GM12801 (cell line): ENCODE measurements around the gene DEAF1.

Source experiments
- TF ChIP-seq, protein P1 (sequence below): IDR thresholded peaks from one replicate; pipeline ENCODE4 v1.5.1; 2011; ENCODE audit warnings: control low read depth; ENCODE audit not compliant: insufficient read length; ENCODE audit errors: extremely low read depth

DEAF1 gene

DNA sequence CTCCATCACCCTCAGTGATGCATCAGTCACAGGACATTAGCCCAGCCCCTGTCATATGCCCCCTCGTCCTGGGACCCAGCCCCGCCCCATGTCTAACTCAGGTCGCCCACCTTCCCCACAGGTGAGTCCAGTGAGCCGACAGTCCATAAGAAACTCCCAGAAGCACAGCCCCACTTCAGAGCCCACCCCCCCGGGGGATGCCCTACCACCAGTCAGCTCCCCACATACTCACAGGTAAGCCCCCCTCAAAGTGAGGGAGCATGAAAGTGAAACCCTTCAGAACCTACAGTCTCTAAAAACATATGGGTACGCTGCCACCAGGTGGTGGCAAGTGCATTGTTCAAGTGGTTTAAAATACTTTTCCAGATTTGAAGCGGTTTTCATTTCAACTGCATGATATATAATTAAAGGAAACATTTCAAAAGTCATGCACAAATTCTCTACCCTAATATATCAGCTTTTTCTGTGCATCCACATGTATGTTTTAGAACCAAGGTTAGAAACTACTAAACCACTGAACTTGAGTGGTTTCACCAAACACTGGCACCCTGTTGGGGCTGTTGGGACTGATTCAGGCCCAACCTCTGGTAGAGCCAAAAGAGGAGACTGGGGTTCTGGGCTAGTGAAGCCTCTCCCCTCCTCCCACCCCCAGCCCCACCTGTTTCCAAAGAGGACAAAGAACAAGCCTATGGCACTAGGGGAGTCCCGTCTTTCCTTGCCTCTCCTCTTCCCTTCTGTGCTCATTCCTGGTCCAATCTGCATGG is 28.3 kb upstream of the DEAF1 start:
- TF ChIP-seq, protein P1, sequence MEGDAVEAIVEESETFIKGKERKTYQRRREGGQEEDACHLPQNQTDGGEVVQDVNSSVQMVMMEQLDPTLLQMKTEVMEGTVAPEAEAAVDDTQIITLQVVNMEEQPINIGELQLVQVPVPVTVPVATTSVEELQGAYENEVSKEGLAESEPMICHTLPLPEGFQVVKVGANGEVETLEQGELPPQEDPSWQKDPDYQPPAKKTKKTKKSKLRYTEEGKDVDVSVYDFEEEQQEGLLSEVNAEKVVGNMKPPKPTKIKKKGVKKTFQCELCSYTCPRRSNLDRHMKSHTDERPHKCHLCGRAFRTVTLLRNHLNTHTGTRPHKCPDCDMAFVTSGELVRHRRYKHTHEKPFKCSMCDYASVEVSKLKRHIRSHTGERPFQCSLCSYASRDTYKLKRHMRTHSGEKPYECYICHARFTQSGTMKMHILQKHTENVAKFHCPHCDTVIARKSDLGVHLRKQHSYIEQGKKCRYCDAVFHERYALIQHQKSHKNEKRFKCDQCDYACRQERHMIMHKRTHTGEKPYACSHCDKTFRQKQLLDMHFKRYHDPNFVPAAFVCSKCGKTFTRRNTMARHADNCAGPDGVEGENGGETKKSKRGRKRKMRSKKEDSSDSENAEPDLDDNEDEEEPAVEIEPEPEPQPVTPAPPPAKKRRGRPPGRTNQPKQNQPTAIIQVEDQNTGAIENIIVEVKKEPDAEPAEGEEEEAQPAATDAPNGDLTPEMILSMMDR: no peak

DNA sequence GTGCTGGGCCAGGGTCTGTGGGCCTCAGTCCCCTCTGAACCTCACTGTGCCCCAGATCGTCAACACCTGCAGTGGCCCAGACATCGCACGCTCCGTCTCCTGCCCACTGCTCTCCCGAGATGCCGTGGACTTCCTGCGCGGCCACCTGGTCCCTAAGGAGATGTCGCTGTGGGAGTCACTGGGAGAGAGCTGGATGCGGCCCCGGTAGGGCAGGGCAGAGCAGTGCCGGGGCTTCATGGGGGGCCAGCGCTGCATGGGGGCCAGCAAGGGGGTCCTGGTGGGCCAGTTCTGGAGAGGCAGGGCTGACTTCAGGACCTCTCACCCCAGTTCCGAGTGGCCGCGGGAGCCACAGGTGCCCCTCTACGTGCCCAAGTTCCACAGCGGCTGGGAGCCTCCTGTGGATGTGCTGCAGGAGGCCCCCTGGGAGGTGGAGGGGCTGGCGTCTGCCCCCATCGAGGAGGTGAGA is 27.4 kb upstream of the DEAF1 start:
- TF ChIP-seq, protein P1: no peak

DNA sequence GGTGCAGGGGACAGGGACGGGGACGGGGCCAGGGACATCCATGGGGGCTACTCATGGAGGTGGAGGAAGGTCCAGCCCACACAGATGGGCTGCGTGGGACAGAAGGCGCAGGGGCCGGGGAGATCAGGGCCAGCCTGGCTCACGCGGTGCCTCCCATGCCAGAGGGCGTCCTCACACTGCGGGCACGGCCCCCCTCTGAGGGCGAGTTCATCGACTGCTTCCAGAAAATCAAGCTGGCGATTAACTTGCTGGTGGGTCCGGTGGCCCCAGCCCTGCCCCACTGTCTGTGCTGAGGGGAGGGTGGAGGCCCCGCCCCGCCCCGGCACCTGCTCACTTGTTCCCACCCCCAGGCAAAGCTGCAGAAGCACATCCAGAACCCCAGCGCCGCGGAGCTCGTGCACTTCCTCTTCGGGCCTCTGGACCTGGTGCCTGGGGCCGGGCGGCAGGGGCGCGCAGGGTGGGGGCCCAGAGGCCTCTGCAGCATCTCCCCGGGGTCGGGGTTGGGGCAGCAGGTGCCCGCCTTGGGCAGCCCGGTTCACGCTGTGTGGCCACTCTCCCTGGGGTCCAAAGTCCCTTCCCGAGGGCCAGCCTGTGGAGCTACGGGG is 26.8 kb upstream of the DEAF1 start:
- TF ChIP-seq, protein P1: no peak

DNA sequence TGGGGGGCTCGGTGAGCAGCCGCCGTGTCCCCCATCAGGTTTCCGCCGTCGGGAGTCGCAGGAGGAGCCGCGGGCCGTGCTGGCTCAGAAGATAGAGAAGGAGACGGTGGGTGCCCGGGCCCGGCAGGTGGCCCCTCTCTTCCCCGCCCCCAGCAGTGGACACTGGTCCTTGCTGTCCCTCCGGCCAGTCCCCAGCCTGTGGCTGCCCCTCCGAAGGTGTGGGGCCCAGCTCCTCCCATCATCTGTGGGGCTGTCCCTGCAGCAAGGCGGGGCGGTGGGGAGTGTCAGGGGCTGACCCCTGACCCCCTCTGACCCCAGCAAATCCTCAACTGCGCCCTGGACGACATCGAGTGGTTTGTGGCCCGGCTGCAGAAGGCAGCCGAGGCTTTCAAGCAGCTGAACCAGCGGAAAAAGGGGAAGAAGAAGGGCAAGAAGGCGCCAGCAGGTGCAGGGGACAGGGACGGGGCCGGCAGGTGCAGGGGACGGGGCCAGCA is 26.3 kb upstream of the DEAF1 start:
- TF ChIP-seq, protein P1: no peak

DNA sequence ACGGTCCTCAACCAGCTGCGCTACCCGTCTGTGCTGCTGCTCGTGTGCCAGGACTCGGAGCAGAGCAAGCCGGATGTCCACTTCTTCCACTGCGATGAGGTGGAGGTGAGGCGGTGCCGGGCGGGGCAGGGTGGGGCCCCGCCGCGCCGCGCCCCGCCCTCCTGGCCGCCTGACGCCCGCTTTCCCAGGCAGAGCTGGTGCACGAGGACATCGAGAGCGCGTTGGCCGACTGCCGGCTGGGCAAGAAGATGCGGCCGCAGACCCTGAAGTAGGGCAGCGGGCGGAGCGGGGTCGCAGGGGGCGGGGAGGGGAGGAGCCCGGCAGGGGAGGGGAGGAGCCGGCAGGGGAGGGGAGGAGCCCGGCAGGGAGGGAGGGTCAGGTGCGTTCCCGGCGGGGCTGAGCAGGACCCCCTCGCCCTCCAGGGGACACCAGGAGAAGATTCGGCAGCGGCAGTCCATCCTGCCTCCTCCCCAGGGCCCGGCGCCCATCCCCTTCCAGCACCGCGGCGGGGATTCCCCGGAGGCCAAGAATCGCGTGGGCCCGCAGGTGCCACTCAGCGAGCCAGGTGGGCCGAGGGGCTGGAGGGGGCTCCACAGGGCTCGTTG is 25.7 kb upstream of the DEAF1 start:
- TF ChIP-seq, protein P1: no peak

DNA sequence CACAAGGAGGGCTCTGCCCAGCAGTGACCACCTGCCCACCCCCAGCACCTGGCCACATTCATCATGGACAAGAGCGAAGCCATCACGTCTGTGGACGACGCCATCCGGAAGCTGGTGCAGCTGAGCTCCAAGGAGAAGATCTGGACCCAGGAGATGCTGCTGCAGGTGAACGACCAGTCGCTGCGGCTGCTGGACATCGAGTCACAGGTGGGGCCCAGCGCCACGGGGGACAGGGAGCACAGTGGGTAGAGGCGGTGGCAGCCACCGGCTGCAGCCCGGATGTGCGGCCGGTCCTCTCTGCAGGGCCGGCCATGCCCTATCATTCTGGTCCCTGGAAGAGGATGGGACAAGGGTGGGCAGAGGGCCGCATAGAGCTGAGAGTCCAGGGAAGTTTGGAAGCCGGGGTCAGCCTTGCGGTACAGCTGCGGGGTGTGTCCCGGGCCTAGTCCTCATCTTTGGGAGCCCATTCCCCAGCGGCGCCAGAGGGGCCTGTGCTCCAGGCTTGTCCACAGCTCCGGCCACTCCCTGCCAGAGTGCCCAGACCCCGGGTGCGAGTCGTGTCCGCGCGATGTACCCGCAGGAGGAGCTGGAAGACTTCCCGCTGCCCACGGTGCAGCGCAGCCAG is 25.1 kb upstream of the DEAF1 start:
- TF ChIP-seq, protein P1: no peak
